HG03108 (cell line): ENCODE measurements around the gene MRGPRG.

Source experiments
- ATAC-seq: cut with Tn5 transposase; IDR thresholded peaks from one replicate; pipeline ENCODE4 v1.9.1; 2021; ENCODE audit warnings: moderate library complexity; ENCODE audit not compliant: unreplicated experiment

The MRGPRG gene

GRCh38 chr11:3195251-3196160 is 23.1 kb downstream of the MRGPRG start:
- ATAC-seq = no peak

GRCh38 chr11:3194016-3194816 is 24.4 kb downstream of the MRGPRG start:
- no peak for ATAC-seq

- ATAC-seq = no peak
Observed at GRCh38 chr11:3193373-3194015, 25.1 kb downstream of the MRGPRG start.

GRCh38 chr11:3192511-3193372 is 25.9 kb downstream of the MRGPRG start:
- no peak for ATAC-seq

DNA sequence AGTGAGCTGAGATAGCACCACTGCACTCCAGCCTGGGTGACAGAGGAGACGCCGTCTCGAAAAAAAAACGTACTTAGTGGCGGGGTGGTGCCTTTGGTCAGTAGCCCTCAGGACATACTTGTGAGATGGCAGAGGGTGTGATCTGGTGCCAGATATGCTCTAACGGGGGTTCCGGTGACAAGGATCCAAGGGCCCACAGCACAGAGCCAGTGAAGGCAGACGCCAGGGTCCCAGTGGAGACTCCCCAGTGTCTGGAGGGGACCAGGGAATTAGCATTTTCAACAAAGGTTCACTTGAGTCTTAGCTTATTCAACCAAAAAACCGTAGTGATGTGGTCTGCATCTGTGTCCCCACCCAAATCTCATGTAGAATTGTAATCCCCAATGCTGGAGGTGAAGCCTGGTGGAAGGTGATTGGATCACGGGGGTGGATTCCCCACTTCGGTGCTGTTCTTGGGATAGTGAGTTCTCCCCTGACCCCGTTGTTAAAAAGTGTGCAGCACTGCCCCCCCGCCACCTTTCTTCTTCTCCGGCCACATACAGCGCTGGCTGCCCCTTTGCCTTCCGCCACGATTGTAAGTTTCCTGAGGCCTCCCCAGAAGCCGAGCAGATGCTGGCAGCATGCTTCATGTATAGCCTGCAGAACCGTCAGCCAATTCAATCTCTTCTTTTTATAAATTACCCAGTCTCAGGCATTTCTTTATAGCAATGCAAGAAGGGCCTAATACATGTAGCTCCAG is 26.9 kb downstream of the MRGPRG start:
- no peak for ATAC-seq

GRCh38 chr11:3190600-3190999 is 28.0 kb downstream of the MRGPRG start:
- no peak for ATAC-seq

- no peak for ATAC-seq
Observed at GRCh38 chr11:3189886-3190583, 28.6 kb downstream of the MRGPRG start.

DNA sequence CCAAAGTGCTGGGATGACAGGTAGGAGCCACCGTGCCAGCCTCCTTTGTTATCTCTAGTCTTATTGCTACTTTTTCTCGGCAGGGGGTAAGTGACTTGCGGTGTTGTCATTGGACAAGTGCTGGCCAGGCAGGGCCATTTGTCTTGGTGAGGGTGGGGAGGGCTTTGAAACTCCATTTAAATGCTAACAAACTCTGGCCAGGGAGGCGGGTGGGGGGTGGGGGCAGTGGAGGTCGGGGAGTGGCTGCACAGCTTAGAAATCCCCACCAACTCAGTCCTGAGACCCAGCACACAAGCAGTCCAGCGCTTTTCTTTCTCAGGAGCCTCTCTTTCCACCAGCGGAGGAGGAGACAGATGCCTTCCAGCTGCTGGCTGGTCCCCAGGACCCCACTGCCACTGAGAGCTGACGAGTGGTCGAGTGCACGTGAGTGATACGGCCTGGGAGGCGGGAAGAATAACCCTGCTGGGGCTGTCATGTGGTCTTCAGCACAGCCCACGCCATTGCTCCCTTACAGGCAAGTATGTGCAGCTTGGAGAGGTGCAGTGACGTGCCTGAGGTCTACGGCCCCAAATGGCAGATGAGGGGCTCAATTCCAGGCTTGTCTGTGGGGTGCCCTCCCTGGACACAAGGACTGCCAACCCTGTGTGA is 29.3 kb downstream of the MRGPRG start:
- no peak for ATAC-seq

DNA sequence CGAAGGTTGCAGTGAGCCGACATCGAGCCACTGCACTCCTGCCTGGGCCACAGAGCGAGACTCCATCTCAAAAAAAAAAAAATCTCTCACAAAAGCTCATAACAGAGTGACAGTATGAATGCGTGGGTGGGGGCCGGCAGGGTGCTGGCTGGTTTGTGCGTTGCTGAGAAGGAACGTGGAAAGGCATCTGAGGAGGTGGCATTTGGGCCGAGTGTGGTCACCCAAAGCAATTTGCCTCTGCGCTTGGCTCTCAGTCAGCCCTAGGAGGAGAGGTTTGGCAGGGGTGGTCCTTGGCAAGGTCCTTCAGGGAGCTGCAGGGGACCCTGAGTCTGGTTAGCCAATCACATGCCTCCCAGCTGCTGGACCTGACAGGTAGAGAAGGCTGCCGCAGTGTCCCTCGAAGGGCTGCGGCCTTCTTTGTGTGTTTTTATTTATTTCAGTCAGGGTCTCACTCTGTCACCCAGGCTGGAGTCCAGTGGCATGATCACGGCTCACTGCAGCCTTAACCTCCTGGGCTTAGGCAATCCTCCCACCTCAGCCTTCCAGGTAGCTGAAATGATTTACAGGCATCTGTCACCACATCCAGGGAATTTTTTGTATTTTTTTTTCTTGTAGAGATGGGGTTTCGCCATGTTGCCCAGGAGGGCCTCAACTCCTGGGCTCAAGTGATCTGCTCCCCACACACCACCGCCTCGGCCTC is 30.0 kb downstream of the MRGPRG start:
- no peak for ATAC-seq

DNA sequence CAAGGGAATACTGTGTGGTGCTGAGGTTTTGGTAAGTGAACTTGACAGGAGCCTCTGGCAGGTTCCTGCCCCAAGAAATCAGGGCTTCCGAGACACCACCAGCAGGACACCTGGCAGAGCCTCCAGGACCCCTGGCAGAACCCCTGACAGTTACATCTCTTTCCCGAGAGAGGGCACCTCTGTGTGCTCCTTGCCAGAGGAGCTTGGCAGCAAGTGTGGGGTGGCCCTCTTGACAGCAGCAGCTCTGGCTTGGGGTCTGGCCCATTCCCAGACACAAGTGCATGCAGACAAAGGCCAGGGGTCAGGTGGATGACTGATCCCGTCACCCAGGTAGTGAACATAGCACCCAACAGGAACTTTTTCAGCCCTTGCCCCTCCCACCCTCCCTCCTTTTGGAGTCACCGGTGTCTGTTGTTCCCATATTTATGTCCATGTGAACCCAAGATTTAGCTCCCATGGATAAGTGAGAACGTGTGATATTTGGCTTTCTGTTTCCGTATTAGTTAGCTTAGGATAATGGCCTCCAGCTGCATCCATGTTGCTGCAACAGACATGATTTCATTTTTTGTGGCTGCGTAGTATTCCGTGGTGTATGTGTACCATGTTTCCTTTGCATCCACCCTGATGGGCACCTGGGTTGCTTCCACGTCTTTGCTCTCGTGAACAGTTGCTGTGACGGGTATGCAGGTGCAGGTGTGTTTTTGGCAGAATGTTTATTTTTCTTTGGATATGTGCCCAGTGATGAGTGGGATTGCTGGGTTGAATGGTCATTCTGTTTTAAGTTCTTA is 32.3 kb downstream of the MRGPRG start:
- no peak for ATAC-seq

DNA sequence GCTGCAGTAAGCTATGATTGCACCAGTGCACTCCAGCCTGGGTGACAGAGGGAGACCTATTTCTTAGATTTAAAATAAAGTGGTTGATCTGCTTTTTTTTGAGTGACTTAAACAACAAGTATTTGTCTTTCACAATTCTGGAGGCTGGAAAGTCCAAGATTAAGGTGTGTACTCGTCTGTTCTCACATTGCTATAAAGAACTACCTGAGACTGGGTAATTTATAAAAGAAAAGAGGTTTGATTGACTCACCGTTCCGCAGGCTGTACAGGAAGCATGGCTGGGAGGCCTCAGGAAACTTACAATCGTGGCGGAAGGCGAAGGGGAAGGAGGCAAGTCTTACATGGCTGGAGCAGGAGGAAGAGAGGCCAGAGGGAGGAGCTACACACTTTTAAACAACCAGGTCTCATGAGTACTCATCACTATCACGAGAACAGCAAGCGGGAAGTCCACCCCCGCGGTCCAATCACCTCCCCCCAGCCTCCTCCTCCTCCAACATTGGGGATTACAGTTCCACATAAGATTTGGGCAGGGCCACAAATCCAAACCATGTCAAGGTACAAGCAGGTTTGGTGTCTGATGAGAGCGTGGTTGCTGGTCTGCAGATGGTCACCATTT is 33.8 kb downstream of the MRGPRG start:
- no peak for ATAC-seq

DNA sequence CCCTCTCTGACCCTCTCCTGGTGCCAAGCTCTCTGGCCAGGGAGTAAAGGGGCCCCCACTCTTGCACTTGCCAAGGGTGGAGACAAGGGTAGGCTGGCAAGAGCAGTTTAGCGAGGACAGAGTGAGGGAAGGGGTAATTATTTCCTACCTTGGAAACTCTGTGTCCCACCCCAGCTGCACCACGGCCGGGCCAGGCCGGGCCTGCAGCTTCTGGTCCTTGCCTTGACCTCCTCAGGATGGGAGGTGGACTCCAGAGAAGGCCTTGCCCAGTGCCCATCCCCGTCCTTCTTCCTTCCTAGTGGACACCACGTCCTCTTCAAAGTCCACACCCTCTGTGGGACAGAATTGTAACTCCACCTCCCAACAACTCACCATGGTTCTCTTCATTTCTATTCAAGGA is 35.1 kb downstream of the MRGPRG start:
- ATAC-seq = no peak

- ATAC-seq = no peak
Observed at GRCh38 chr11:3182462-3182852, 36.2 kb downstream of the MRGPRG start.

GRCh38 chr11:3181725-3182461 is 36.7 kb downstream of the MRGPRG start:
- ATAC-seq = no peak

DNA sequence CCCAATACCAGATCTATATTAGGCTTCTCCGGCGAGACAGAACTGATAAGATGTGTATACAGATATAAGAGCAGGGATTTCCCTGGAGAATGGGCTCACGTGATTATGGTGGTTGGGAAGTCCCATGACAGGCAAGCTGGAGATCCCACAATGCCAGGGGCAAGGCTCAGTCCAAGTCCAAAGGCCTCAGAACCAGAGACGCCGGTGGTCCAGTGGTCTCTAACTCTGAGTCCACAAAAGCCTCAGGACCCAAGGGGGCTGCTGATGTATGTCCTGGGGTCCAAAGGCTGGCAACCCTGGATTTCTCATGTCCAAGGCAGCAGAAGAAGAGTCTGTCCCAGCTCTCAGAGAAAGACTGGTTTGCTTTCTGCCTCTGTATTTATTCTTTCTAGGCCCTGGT is 37.7 kb downstream of the MRGPRG start:
- ATAC-seq = no peak

GRCh38 chr11:3178349-3178748 is 40.3 kb downstream of the MRGPRG start:
- no peak for ATAC-seq
